HCT116 (cell line): ENCODE results near the gene PDGFA. TPM values are rescaled to one million over a fixed set of nuclear protein-coding genes. Genes with fewer than 3 reads are reported as not detected.

Experiments used
- ATAC-seq: fragments of 200-7000 bp; cut with Tn5 transposase; 2 replicates; pipeline ENCODE4 v1.9.1; 2020; ENCODE audit warnings: mild to moderate bottlenecking, moderate library complexity
- BruUV-seq: library from RNA; stranded (reverse); fragments of 400-500 nt; replicated peaks from 2 replicates; lab custom pipeline; 2021; lab: Mats Ljungman, UMichigan
- CTCF ChIA-PET: fragments of 300-600 bp; sonication (Branson Sonifier 250); formaldehyde crosslinking; loops from one replicate; lab custom pipeline; 2021; ENCODE audit warnings: antibody characterized with exemption; lab: Charles Lee
- POLR2A ChIA-PET: fragments of 300-600, 350-600 bp; sonication (Branson Sonifier 250); formaldehyde crosslinking; loops from one replicate; lab custom pipeline; 2021; ENCODE audit warnings: antibody characterized with exemption; lab: Charles Lee
- RAD21 ChIA-PET, 2 experiments: fragments of 300-600 bp; sonication (Branson Sonifier 250); formaldehyde crosslinking; loops; one replicate each; lab custom pipeline; 2023; ENCODE audit warnings: low total read pairs in 2 of 2; ENCODE audit not compliant: uncharacterized antibody in 2 of 2, unreplicated experiment in 2 of 2, low non-redundant PET in 1 of 2; lab: Charles Lee
- DNase-seq: peaks from one replicate; pipeline ENCODE4 v3.0.0-alpha.2; 2010; ENCODE audit warnings: low read depth, low spot score
- H2AFZ ChIP-seq: fragments of 200-600 bp; shearing (Covaris generic), sonication (generic); 2 replicates; pipeline ENCODE4 v1.6.1; 2017; ENCODE audit warnings: low read depth, mixed run types, mixed read lengths, antibody characterized with exemption, low read length; ENCODE audit not compliant: poor library complexity, severe bottlenecking
- H3K27ac ChIP-seq: 2 replicates; pipeline ENCODE4 v1.5.1; 2012; ENCODE audit warnings: low read depth, low read length
- H3K27me3 ChIP-seq: fragments of 200-600 bp; sonication (generic); 2 replicates; pipeline ENCODE4 v1.6.1; 2016; ENCODE audit warnings: mixed run types, low read length, mixed read lengths; ENCODE audit not compliant: insufficient read depth
- H3K36me3 ChIP-seq, 2 experiments: fragments of 200-500 bp in 1 of 2; fragments of 200-600 bp in 1 of 2; sonication (Bioruptor generic) in 1 of 2; sonication (generic) in 1 of 2; 2 replicates each; pipeline versions ENCODE4 v1.5.1 to v1.6.1; 2014 to 2016; ENCODE audit warnings: low read length in 2 of 2, inconsistent platforms in 1 of 2, mixed read lengths in 1 of 2, mixed run types in 1 of 2; ENCODE audit not compliant: insufficient read depth in 2 of 2, control insufficient read depth in 1 of 2
- H3K4me1 ChIP-seq, 2 experiments: fragments of 200-600 bp in 1 of 2; sonication (generic) in 1 of 2; 2 replicates each; pipeline versions ENCODE4 v1.5.1 to v1.6.1; 2012 to 2017; ENCODE audit warnings: low read length in 2 of 2, inconsistent platforms in 1 of 2, mild to moderate bottlenecking in 1 of 2, mixed read lengths in 1 of 2, mixed run types in 1 of 2, moderate library complexity in 1 of 2; ENCODE audit not compliant: insufficient read depth in 2 of 2, control insufficient read depth in 1 of 2
- H3K4me2 ChIP-seq: fragments of 200-600 bp; sonication (generic); 2 replicates; pipeline ENCODE4 v1.6.1; 2017; ENCODE audit warnings: mixed run types, low read length, mixed read lengths
- H3K4me3 ChIP-seq, 2 experiments: fragments of 200-600 bp in 1 of 2; sonication (generic) in 1 of 2; replicated peaks in 1 of 2; 2 replicates each; pipeline ENCODE4 v1.5.1; 2011 to 2016; ENCODE audit warnings: low read length in 2 of 2, control low read depth in 1 of 2, low read depth in 1 of 2, mild to moderate bottlenecking in 1 of 2, mixed read lengths in 1 of 2, mixed run types in 1 of 2
- H3K79me2 ChIP-seq: fragments of 200-600 bp; sonication (generic); 2 replicates; pipeline ENCODE4 v1.6.1; 2017; ENCODE audit warnings: mild to moderate bottlenecking, mixed run types, low read length, moderate library complexity, mixed read lengths; ENCODE audit not compliant: insufficient read depth
- H3K9ac ChIP-seq: fragments of 200-600 bp; sonication (generic); 2 replicates; pipeline ENCODE4 v1.6.1; 2016; ENCODE audit warnings: low read length, mixed read lengths
- H3K9me2 ChIP-seq: fragments of 200-600 bp; sonication (generic), shearing (Covaris generic); 2 replicates; pipeline ENCODE4 v1.6.1; 2017; ENCODE audit warnings: mixed run types, mild to moderate bottlenecking, moderate library complexity; ENCODE audit not compliant: insufficient read depth
- H3K9me3 ChIP-seq, 2 experiments: fragments of 200-500 bp in 1 of 2; fragments of 200-600 bp in 1 of 2; sonication (Bioruptor generic) in 1 of 2; sonication (generic) in 1 of 2; 2 replicates each; pipeline ENCODE4 v1.6.1; 2014 to 2017; ENCODE audit warnings: low read length in 2 of 2, mixed read lengths in 2 of 2, inconsistent platforms in 1 of 2, low read depth in 1 of 2, mild to moderate bottlenecking in 1 of 2, mixed run types in 1 of 2, moderate library complexity in 1 of 2; ENCODE audit not compliant: control insufficient read depth in 1 of 2, insufficient read depth in 1 of 2
- H4K20me1 ChIP-seq: fragments of 200-600 bp; sonication (generic), shearing (Covaris generic); 2 replicates; pipeline ENCODE4 v1.6.1; 2017; ENCODE audit warnings: mixed run types, mild to moderate bottlenecking, moderate library complexity; ENCODE audit not compliant: insufficient read depth
- CBX3 ChIP-seq: IDR thresholded peaks from 2 replicates; pipeline ENCODE4 v1.6.1; 2012; ENCODE audit warnings: low read depth
- EGR1 ChIP-seq: IDR thresholded peaks from 2 replicates; pipeline ENCODE4 v1.6.1; 2012; ENCODE audit warnings: low read depth
- ELF1 ChIP-seq: IDR thresholded peaks from 2 replicates; pipeline ENCODE4 v1.6.1; 2012; ENCODE audit warnings: low read depth, borderline replicate concordance
- EZH2 ChIP-seq: fragments of 200-600 bp; sonication (generic); IDR thresholded peaks from 2 replicates; pipeline ENCODE4 v1.6.1; 2017; ENCODE audit warnings: antibody characterized with exemption, mixed run types
- EZH2phosphoT487 ChIP-seq: fragments of 200-600 bp; IDR thresholded peaks from 2 replicates; pipeline ENCODE4 v1.6.1; 2018; ENCODE audit warnings: antibody characterized with exemption, borderline replicate concordance
- MAX ChIP-seq: IDR thresholded peaks from 2 replicates; pipeline ENCODE4 v1.6.1; 2012
- POLR2AphosphoS5 ChIP-seq: IDR thresholded peaks from 2 replicates; pipeline ENCODE4 v1.6.1; 2011; ENCODE audit warnings: mild to moderate bottlenecking, low read depth, low read length, moderate library complexity
- SIN3A ChIP-seq: IDR thresholded peaks from 2 replicates; pipeline ENCODE4 v1.6.1; 2012; ENCODE audit warnings: low read depth
- SRF ChIP-seq: IDR thresholded peaks from 2 replicates; pipeline ENCODE4 v1.6.1; 2012; ENCODE audit warnings: low read depth
- YY1 ChIP-seq: IDR thresholded peaks from 2 replicates; pipeline ENCODE4 v1.6.1; 2011; ENCODE audit warnings: low read length, low read depth, moderate library complexity, mild to moderate bottlenecking; ENCODE audit not compliant: insufficient replicate concordance; ENCODE audit errors: extremely low read depth
- ZFX ChIP-seq: fragments of 450-650 bp; IDR thresholded peaks from 2 replicates; pipeline ENCODE4 v1.6.1; 2017
- intact Hi-C: fragments of 100-400 bp; cut with micrococcal nuclease; formaldehyde crosslinking; loops from 2 replicates; pipeline ENCODE4 v1.10.0; 2022
- total RNA-seq: library from RNA; stranded (reverse); gene quantifications from one replicate; pipeline ENCODE4 v1.2.1, GENCODE V29; 2021; ENCODE audit not compliant: unreplicated experiment
- TF ChIP-seq, protein P1 (sequence below): IDR thresholded peaks from 2 replicates; pipeline ENCODE4 v1.6.1; 2012
- TF ChIP-seq, protein P2 (sequence below), 3 experiments: fragments of 200-600 bp in 1 of 3; sonication (generic) in 1 of 3; IDR thresholded peaks in 2 of 3; conservative IDR thresholded peaks in 1 of 3; 2 replicates each; pipeline ENCODE4 v1.5.1; 2012 to 2017; ENCODE audit warnings: low read depth in 2 of 3, low read length in 2 of 3, antibody characterized with exemption in 1 of 3, borderline replicate concordance in 1 of 3, control low read depth in 1 of 3, mild to moderate bottlenecking in 1 of 3, mixed read lengths in 1 of 3, mixed run types in 1 of 3, moderate library complexity in 1 of 3; ENCODE audit not compliant: insufficient read depth in 1 of 3
- TF ChIP-seq, protein P3 (sequence below): IDR thresholded peaks from 2 replicates; pipeline ENCODE4 v1.6.1; 2012; ENCODE audit warnings: low read depth

Gene PDGFA
- total RNA-seq, 1 experiment from 2014 or later = 44.7 TPM

DNA sequence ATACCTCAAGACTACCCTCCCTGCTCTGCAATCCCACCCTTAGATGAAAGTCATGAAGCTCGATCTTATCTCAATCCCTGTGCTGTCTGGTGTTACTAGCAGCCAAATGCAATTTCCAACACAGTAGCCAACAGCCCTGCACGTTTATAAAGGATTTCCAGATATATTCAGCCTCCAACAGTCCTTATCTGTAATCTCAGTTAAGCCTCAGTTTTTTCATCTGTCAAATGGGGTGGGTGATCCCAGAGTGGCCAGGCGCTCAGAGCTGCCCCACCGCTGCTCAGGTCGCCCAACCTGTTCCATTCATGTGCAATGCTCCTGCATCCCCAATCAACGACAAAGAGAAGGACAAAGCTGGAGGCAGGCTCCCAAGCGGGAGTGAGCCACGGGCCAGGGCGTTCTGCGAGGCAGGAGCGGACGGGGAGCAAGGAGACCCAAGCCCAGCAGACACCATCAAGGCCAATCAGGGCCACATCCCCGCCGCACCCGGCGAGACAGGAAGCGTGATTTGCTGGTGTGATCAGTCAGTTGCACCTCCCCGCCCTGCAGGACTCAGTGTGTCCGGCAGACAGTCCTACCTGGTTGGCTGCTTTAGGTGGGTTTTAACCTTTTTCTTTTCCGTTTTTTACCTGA lies 19.7 kb downstream of the PDGFA start:
- no peak overlapping the region for H3K27ac ChIP-seq
- H2AFZ ChIP-seq = no peak overlapping the region
- H3K36me3 ChIP-seq = peaks cover 5 to 16% of the 10 kb centered on the region in 2 experiments; a peak in 2 of 4 replicates
- ChIA-PET RAD21 (no interaction called here), POLR2A (no interaction called here), CTCF (no interaction called here)
- H3K4me3 ChIP-seq = no peak overlapping the region
- H4K20me1 ChIP-seq = no peaks in the 10 kb centered on the region
- ATAC-seq (no peak), DNase-seq (no peak)
- no TSS peak for BruUV-seq
- no peak for TF ChIP-seq CBX3
- no peak for TF ChIP-seq MAX
- no peak for TF ChIP-seq ZFX
- TF ChIP-seq EZH2 = no peak
- TF ChIP-seq, protein P1, sequence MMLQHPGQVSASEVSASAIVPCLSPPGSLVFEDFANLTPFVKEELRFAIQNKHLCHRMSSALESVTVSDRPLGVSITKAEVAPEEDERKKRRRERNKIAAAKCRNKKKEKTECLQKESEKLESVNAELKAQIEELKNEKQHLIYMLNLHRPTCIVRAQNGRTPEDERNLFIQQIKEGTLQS = no peak
- TF ChIP-seq ELF1 = no peak
- TF ChIP-seq, protein P2, sequence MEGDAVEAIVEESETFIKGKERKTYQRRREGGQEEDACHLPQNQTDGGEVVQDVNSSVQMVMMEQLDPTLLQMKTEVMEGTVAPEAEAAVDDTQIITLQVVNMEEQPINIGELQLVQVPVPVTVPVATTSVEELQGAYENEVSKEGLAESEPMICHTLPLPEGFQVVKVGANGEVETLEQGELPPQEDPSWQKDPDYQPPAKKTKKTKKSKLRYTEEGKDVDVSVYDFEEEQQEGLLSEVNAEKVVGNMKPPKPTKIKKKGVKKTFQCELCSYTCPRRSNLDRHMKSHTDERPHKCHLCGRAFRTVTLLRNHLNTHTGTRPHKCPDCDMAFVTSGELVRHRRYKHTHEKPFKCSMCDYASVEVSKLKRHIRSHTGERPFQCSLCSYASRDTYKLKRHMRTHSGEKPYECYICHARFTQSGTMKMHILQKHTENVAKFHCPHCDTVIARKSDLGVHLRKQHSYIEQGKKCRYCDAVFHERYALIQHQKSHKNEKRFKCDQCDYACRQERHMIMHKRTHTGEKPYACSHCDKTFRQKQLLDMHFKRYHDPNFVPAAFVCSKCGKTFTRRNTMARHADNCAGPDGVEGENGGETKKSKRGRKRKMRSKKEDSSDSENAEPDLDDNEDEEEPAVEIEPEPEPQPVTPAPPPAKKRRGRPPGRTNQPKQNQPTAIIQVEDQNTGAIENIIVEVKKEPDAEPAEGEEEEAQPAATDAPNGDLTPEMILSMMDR (IDR thresholded peaks at IDR 0.05 in 2 of 3, conservative IDR thresholded peaks at IDR 0.05 in 1 of 3; ENCODE audit: borderline replicate concordance in 1 of 3, insufficient read depth in 1 of 3, low read depth in 2 of 3, low read length in 2 of 3) = no peak
- TF ChIP-seq YY1 = no peak
- TF ChIP-seq SRF = no peak
- TF ChIP-seq EGR1 = no peak
- TF ChIP-seq, protein P3, sequence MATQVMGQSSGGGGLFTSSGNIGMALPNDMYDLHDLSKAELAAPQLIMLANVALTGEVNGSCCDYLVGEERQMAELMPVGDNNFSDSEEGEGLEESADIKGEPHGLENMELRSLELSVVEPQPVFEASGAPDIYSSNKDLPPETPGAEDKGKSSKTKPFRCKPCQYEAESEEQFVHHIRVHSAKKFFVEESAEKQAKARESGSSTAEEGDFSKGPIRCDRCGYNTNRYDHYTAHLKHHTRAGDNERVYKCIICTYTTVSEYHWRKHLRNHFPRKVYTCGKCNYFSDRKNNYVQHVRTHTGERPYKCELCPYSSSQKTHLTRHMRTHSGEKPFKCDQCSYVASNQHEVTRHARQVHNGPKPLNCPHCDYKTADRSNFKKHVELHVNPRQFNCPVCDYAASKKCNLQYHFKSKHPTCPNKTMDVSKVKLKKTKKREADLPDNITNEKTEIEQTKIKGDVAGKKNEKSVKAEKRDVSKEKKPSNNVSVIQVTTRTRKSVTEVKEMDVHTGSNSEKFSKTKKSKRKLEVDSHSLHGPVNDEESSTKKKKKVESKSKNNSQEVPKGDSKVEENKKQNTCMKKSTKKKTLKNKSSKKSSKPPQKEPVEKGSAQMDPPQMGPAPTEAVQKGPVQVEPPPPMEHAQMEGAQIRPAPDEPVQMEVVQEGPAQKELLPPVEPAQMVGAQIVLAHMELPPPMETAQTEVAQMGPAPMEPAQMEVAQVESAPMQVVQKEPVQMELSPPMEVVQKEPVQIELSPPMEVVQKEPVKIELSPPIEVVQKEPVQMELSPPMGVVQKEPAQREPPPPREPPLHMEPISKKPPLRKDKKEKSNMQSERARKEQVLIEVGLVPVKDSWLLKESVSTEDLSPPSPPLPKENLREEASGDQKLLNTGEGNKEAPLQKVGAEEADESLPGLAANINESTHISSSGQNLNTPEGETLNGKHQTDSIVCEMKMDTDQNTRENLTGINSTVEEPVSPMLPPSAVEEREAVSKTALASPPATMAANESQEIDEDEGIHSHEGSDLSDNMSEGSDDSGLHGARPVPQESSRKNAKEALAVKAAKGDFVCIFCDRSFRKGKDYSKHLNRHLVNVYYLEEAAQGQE = no peak
- no peak for TF ChIP-seq EZH2phosphoT487
- TF ChIP-seq POLR2AphosphoS5 = no peak
- no peak for TF ChIP-seq SIN3A
- peaks cover 0 to 4% of the 10 kb centered on the region in 2 experiments; a peak in 2 of 4 replicates for H3K4me1 ChIP-seq
- no peaks in the 10 kb centered on the region for H3K27me3 ChIP-seq
- no peaks in the 10 kb centered on the region for H3K79me2 ChIP-seq
- no peak overlapping the region for H3K9ac ChIP-seq
- intact Hi-C loops = no loop called here
- no peaks in the 10 kb centered on the region for H3K9me3 ChIP-seq
- H3K9me2 ChIP-seq = no peaks in the 10 kb centered on the region
- no peak overlapping the region for H3K4me2 ChIP-seq
